Lower lobe of right lung (tissue), 2 donors: ENCODE data around the gene CDKAL1. TPM values are rescaled to one million over a fixed set of nuclear protein-coding genes. Genes with fewer than 3 reads are reported as not detected.

Source experiments
- ATAC-seq, 2 donors: fragments of 200-7000 bp; cut with Tn5 transposase; one replicate each; pipeline ENCODE4 v1.9.1; 2020 to 2022; ENCODE audit warnings: mild to moderate bottlenecking in 2 of 2, moderate library complexity in 2 of 2
- DNase-seq: peaks from one replicate; pipeline ENCODE4 v3.0.0-alpha.2; 2020
- H3K27ac ChIP-seq: fragments of 200-600 bp; one replicate; pipeline ENCODE4 v1.8.0; 2022
- H3K27me3 ChIP-seq: fragments of 200-600 bp; one replicate; pipeline ENCODE4 v1.8.0; 2022; ENCODE audit warnings: low read depth
- H3K36me3 ChIP-seq: fragments of 200-600 bp; one replicate; pipeline ENCODE4 v1.8.0; 2022; ENCODE audit warnings: mild to moderate bottlenecking
- H3K4me1 ChIP-seq: fragments of 200-600 bp; one replicate; pipeline ENCODE4 v1.8.0; 2022
- H3K4me3 ChIP-seq: fragments of 200-600 bp; one replicate; pipeline ENCODE4 v1.8.0; 2022; ENCODE audit warnings: mild to moderate bottlenecking
- H3K9me3 ChIP-seq: fragments of 200-600 bp; one replicate; pipeline ENCODE4 v1.8.0; 2022
- intact Hi-C: fragments of 100-400 bp; cut with DNase I; formaldehyde crosslinking; loops from one replicate; pipeline ENCODE4 v1.11.0; 2022
- total RNA-seq: library from RNA; stranded (reverse); fragmentation: NEBNext Ultra II Directional; extraction: Animal tissue kit (Norgen Biotek cat#: 25700); gene quantifications from one replicate; pipeline ENCODE4 v1.2.1, GENCODE V29; 2021
- TF ChIP-seq, protein P1 (sequence below): fragments of 200-600 bp; IDR thresholded peaks from one replicate; pipeline ENCODE4 v1.8.0; 2022; ENCODE audit warnings: antibody characterized with exemption, mild to moderate bottlenecking
- donor health status: DM: no; HTN: yes; CAD: no; lungs with severe emphysema.

The CDKAL1 gene
- total RNA-seq, 1 donor from 2014 or later = 16.0 TPM

DNA sequence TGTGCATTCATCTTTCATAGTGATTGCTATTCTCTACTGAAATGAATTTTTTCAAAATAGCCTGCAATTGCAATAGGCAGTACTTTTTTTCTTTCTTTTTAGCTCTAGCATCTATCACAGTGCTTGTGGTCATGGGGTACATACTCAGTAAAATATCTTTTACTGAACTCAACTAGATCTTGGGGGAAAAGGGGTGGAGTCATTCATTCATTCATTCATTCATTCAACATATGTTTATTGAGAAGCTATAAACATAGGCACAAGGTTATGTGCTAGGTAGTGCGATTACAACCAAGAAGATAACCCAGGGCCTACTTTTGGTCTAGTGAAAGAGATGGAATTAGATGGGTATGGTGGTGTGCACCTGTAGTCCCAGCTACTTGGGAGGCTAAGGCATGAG, 1.4 kb upstream of the CDKAL1 start:
- Histone ChIP-seq H3K36me3 (no peaks in the 10 kb centered on the region), H3K27ac (no peak overlapping the region), H3K9me3 (no peaks in the 10 kb centered on the region), H3K27me3 (no peaks in the 10 kb centered on the region), H3K4me3 (no peak overlapping the region), H3K4me1 (peaks cover 25% of the 10 kb centered on the region)
- TF ChIP-seq, protein P1, sequence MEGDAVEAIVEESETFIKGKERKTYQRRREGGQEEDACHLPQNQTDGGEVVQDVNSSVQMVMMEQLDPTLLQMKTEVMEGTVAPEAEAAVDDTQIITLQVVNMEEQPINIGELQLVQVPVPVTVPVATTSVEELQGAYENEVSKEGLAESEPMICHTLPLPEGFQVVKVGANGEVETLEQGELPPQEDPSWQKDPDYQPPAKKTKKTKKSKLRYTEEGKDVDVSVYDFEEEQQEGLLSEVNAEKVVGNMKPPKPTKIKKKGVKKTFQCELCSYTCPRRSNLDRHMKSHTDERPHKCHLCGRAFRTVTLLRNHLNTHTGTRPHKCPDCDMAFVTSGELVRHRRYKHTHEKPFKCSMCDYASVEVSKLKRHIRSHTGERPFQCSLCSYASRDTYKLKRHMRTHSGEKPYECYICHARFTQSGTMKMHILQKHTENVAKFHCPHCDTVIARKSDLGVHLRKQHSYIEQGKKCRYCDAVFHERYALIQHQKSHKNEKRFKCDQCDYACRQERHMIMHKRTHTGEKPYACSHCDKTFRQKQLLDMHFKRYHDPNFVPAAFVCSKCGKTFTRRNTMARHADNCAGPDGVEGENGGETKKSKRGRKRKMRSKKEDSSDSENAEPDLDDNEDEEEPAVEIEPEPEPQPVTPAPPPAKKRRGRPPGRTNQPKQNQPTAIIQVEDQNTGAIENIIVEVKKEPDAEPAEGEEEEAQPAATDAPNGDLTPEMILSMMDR = no peak
- no peak for ATAC-seq
- no peak for DNase-seq
- intact Hi-C loops = no loop called here

DNA sequence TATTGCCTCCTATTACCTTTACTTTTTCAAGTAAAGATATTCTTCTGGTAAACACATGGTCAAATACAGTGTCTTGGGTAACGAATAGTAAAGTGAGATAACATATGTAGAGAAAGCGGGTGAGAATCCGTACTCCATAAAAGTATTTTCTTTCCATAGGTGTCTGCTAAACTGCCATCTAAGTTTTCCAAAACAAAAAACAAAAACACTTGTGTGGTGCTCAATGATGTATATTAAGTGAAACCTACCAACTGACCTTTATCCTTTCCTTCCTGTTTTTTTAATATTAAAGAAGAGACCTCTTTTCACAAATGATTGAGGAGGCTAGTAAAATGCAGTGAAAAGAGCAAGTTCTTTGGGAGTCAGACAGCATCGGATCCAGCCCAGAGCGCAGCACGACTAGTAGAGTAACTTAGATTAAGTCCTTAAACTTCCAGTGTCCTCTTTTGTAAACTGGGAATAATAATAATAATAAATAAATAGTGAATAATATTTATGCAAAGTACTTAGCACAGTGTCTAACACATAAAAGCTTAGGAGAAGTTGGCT, 437 bp upstream of the CDKAL1 start:
- ATAC-seq (peak in 1 of 2 donors; percentile 11), DNase-seq (no peak)
- Histone ChIP-seq H3K4me3 (peak overlapping the region; percentile 67), H3K9me3 (no peaks in the 10 kb centered on the region), H3K4me1 (peaks cover 18% of the 10 kb centered on the region), H3K36me3 (no peaks in the 10 kb centered on the region), H3K27ac (peak overlapping the region; percentile 80), H3K27me3 (no peaks in the 10 kb centered on the region)
- TF ChIP-seq, protein P1 = no peak
- intact Hi-C loops = no loop called here

DNA sequence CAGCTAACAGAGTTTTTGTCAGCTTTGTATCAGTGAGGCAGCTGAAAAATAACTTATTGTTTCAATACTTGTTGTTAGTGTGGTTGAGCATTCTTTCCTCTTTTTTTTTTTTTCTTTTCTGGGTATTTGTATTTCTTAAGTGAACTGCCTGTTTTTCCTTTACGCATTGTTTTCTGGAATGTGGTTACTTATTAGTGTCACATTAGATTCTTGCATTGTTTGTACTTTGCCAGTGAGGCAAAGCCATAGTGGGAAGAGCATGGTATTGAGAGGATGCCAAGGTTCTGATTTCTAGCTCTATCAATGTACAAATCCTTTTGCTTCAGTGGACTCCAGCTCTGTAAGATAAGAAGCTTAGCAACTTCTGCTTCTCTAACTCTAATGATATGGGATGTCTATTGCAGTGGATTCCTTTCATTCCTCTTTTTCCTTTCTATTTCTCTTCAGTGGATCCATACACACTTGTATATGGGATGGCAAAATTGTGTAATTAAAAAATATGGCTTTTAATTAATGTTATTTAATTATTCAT, 3.9 kb downstream of the CDKAL1 start:
- ATAC-seq = no peak
- no peak for DNase-seq
- H3K36me3 ChIP-seq = peaks cover 21% of the 10 kb centered on the region
- intact Hi-C loops = no loop called here
- no peak overlapping the region for H3K27ac ChIP-seq
- TF ChIP-seq, protein P1 = no peak
- H3K9me3 ChIP-seq = no peaks in the 10 kb centered on the region
- H3K4me3 ChIP-seq = no peak overlapping the region
- H3K27me3 ChIP-seq = no peaks in the 10 kb centered on the region
- peaks cover 23% of the 10 kb centered on the region for H3K4me1 ChIP-seq

DNA sequence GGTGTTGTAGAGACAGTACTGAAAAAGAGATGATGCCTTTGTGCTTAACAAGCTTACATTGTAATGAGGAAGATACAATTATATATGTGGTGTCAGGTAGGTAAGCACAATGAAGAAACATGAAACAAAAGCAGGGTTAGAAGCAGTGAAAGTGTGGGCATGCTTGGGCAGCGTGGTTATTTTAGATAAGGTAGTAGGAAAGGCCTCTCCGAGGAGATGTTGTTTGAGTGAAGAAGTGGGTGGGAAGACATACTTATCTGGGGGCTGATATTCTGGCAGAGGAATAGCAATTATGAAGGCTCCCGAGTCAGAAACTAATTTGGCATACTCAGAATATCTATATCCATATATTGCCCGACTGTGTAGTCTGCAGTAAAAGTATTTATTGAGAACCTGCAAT, 4.7 kb downstream of the CDKAL1 start:
- intact Hi-C loops = no loop called here

DNA sequence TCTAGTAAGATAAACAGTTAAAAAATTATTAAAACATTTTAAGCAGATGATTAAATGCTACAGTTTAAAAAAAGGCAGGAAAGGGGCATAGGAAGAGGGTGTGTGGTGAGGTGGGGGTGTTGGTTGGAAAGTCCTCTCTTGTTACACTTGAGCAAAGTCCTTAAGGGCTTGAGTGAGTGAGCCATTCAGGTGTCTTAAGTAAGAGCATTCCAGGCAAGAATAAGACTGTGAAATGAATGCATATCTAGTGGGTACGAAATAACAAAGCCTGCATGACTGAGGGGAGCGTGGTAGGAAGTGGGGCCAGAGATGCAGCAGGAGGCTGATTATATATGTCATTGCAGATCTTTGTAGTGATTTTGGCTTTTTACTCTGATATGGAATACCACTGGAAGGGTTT, 5.1 kb downstream of the CDKAL1 start:
- peak in 1 of 2 donors; percentile 55 for ATAC-seq
- intact Hi-C loops = no loop called here
- DNase-seq = no peak

More for the DNA sequence above, 4.7 kb downstream of the CDKAL1 start:
- H3K4me3 ChIP-seq = no peak overlapping the region
- DNase-seq (no peak), ATAC-seq (no peak)
- peaks cover 21% of the 10 kb centered on the region for H3K36me3 ChIP-seq
- H3K9me3 ChIP-seq = no peaks in the 10 kb centered on the region
- no peak overlapping the region for H3K27ac ChIP-seq
- peaks cover 22% of the 10 kb centered on the region for H3K4me1 ChIP-seq
- no peaks in the 10 kb centered on the region for H3K27me3 ChIP-seq
- TF ChIP-seq, protein P1 = no peak

More for the DNA sequence above, 5.1 kb downstream of the CDKAL1 start:
- H3K27me3 ChIP-seq = no peaks in the 10 kb centered on the region
- H3K36me3 ChIP-seq = peaks cover 21% of the 10 kb centered on the region
- peaks cover 20% of the 10 kb centered on the region for H3K4me1 ChIP-seq
- no peak overlapping the region for H3K27ac ChIP-seq
- TF ChIP-seq, protein P1 = no peak
- no peak overlapping the region for H3K4me3 ChIP-seq
- no peaks in the 10 kb centered on the region for H3K9me3 ChIP-seq
